Osteocyte (in vitro differentiated cells): ENCODE data around the gene CYFIP2. TPM values are rescaled to one million over a fixed set of nuclear protein-coding genes. Genes with fewer than 3 reads are reported as not detected.
A peak's percentile ranks its signal among the peaks of the same experiment; 100 is the strongest.

ENCODE experiments used
- DNase-seq: peaks from one replicate; pipeline ENCODE4 v3.0.0; 2021; ENCODE audit warnings: mixed read lengths; ENCODE audit not compliant: unreplicated experiment; ENCODE audit errors: extremely low spot score
- H3K27ac Mint-ChIP-seq: one replicate; pipeline ENCODE4 v1.8.0; 2021; ENCODE audit warnings: mild to moderate bottlenecking, mixed read lengths; ENCODE audit not compliant: unreplicated experiment
- H3K27me3 Mint-ChIP-seq: one replicate; pipeline ENCODE4 v1.8.0; 2021; ENCODE audit warnings: mixed read lengths; ENCODE audit not compliant: unreplicated experiment
- H3K36me3 Mint-ChIP-seq: one replicate; pipeline ENCODE4 v1.8.0; 2021; ENCODE audit warnings: mixed read lengths; ENCODE audit not compliant: unreplicated experiment
- H3K4me1 Mint-ChIP-seq: one replicate; pipeline ENCODE4 v1.8.0; 2021; ENCODE audit warnings: mixed read lengths; ENCODE audit not compliant: unreplicated experiment
- H3K4me3 Mint-ChIP-seq: one replicate; pipeline ENCODE4 v1.8.0; 2021; ENCODE audit warnings: mild to moderate bottlenecking, moderate library complexity, mixed read lengths; ENCODE audit not compliant: unreplicated experiment
- H3K9me3 Mint-ChIP-seq: one replicate; pipeline ENCODE4 v1.8.0; 2021; ENCODE audit warnings: mixed read lengths; ENCODE audit not compliant: unreplicated experiment
- CTCF ChIP-seq: fragments of 200-600 bp; sonication (generic); IDR thresholded peaks from 2 replicates; pipeline ENCODE4 v1.5.0; 2021; ENCODE audit warnings: antibody characterized with exemption, mild to moderate bottlenecking, moderate library complexity
- total RNA-seq: library from RNA; stranded (reverse); gene quantifications from 2 replicates; pipeline ENCODE4 v1.2.1, GENCODE V29; 2021

The CYFIP2 gene
- total RNA-seq, 1 donor from 2014 or later: 26.4 TPM

GRCh38 chr5:157382996-157383800 lies 117.3 kb downstream of the CYFIP2 start:
- peak overlapping the region; percentile 99 for H3K27ac Mint-ChIP-seq
- no peak for TF ChIP-seq CTCF
- H3K27me3 Mint-ChIP-seq: no peaks in the 10 kb centered on the region
- H3K4me3 Mint-ChIP-seq: no peak overlapping the region
- DNase-seq: peak; percentile 10
- H3K4me1 Mint-ChIP-seq: peaks cover 75% of the 10 kb centered on the region
- H3K36me3 Mint-ChIP-seq: no peaks in the 10 kb centered on the region
- H3K9me3 Mint-ChIP-seq: no peaks in the 10 kb centered on the region

GRCh38 chr5:157384971-157385709 lies 119.2 kb downstream of the CYFIP2 start:
- peak; percentile 91 for DNase-seq
- no peaks in the 10 kb centered on the region for H3K27me3 Mint-ChIP-seq
- H3K4me3 Mint-ChIP-seq: peak overlapping the region; percentile 11
- peaks cover 75% of the 10 kb centered on the region for H3K4me1 Mint-ChIP-seq
- no peak for TF ChIP-seq CTCF
- no peaks in the 10 kb centered on the region for H3K36me3 Mint-ChIP-seq
- H3K27ac Mint-ChIP-seq: peak overlapping the region; percentile 99
- H3K9me3 Mint-ChIP-seq: no peaks in the 10 kb centered on the region

- no peak for DNase-seq
- Mint-ChIP-seq H3K9me3 (no peaks in the 10 kb centered on the region), H3K27me3 (no peaks in the 10 kb centered on the region), H3K36me3 (no peaks in the 10 kb centered on the region), H3K4me1 (peaks cover 78% of the 10 kb centered on the region), H3K4me3 (no peak overlapping the region), H3K27ac (peak overlapping the region; percentile 99)
- TF ChIP-seq CTCF: no peak
Measured at GRCh38 chr5:157387041-157387563, 121.2 kb downstream of the CYFIP2 start.

- H3K4me1 Mint-ChIP-seq: peaks cover 72% of the 10 kb centered on the region
- H3K9me3 Mint-ChIP-seq: no peaks in the 10 kb centered on the region
- H3K4me3 Mint-ChIP-seq: no peak overlapping the region
- H3K27me3 Mint-ChIP-seq: no peaks in the 10 kb centered on the region
- TF ChIP-seq CTCF: no peak
- H3K36me3 Mint-ChIP-seq: peaks cover 2% of the 10 kb centered on the region
- DNase-seq: peak; percentile 86
- H3K27ac Mint-ChIP-seq: peak overlapping the region; percentile 99
Measured at GRCh38 chr5:157387683-157388093, 121.8 kb downstream of the CYFIP2 start.
